Spleen (tissue), 11 donors: Measurements from ENCODE around the gene SORCS2. TPM values are rescaled to one million over a fixed set of nuclear protein-coding genes. Genes with fewer than 3 reads are reported as not detected.
A peak's percentile ranks its signal among the peaks of the same experiment; 100 is the strongest.

Experiments
- DNase-seq: peaks from one replicate; pipeline ENCODE4 v3.0.0-alpha.2; 2020
- H3K27ac ChIP-seq, 8 donors: fragments of 200-600 bp; sonication (generic) in 7 of 8; 1 replicate in 4 of 8; 2 replicates in 4 of 8; pipeline versions ENCODE4 v1.5.0 to v1.8.0; 2016 to 2021; ENCODE audit warnings: inconsistent platforms in 4 of 8, mild to moderate bottlenecking in 4 of 8, moderate library complexity in 1 of 8
- H3K27me3 ChIP-seq, 7 donors: fragments of 200-600 bp; sonication (generic) in 6 of 7; replicated peaks in 1 of 7; 1 replicate in 4 of 7; 2 replicates in 3 of 7; pipeline versions ENCODE4 v1.5.0 to v1.8.0; 2016 to 2021; ENCODE audit warnings: inconsistent platforms in 3 of 7, mild to moderate bottlenecking in 1 of 7
- H3K36me3 ChIP-seq, 6 donors: fragments of 200-600 bp; sonication (generic) in 5 of 6; 1 replicate in 4 of 6; 2 replicates in 2 of 6; pipeline versions ENCODE4 v1.5.0 to v1.8.0; 2016 to 2021; ENCODE audit warnings: inconsistent platforms in 2 of 6
- H3K4me1 ChIP-seq, 6 donors: fragments of 200-600 bp; sonication (generic) in 5 of 6; 1 replicate in 3 of 6; 2 replicates in 3 of 6; pipeline versions ENCODE4 v1.5.0 to v1.8.0; 2016 to 2021; ENCODE audit warnings: inconsistent platforms in 3 of 6
- H3K4me3 ChIP-seq, 8 donors: fragments of 200-600 bp; sonication (generic) in 7 of 8; 1 replicate in 4 of 8; 2 replicates in 4 of 8; pipeline versions ENCODE4 v1.5.0 to v1.8.0; 2016 to 2021; ENCODE audit warnings: inconsistent platforms in 4 of 8, mild to moderate bottlenecking in 4 of 8, moderate library complexity in 2 of 8
- H3K9me3 ChIP-seq, 8 donors: fragments of 200-600 bp; sonication (generic) in 7 of 8; 1 replicate in 4 of 8; 2 replicates in 4 of 8; pipeline versions ENCODE4 v1.5.0 to v1.8.0; 2016 to 2021; ENCODE audit warnings: inconsistent platforms in 4 of 8
- CTCF ChIP-seq, 11 experiments: fragments of 200-600 bp in 7 of 11; fragments of 450-650 bp in 4 of 11; sonication (generic) in 4 of 11; IDR thresholded peaks in 8 of 11; conservative IDR thresholded peaks in 3 of 11; 1 replicate in 7 of 11; 2 replicates in 4 of 11; pipeline versions ENCODE4 v1.4.0 to v1.8.0; 2016 to 2021; ENCODE audit warnings: antibody characterized with exemption in 11 of 11, inconsistent platforms in 4 of 11, mild to moderate bottlenecking in 1 of 11
- POLR2A ChIP-seq, 3 donors: fragments of 450-650 bp; IDR thresholded peaks; one replicate each; pipeline ENCODE4 v1.5.1; 2017; ENCODE audit warnings: antibody characterized with exemption in 3 of 3, mild to moderate bottlenecking in 1 of 3
- POLR2AphosphoS5 ChIP-seq, 3 donors: sonication (generic); formaldehyde crosslinking; IDR thresholded peaks; one replicate each; pipeline ENCODE4 v1.5.1; 2017; ENCODE audit warnings: antibody characterized with exemption in 3 of 3
- WGBS, 5 donors: extraction: QIAGEN DNeasy Blood & Tissue Kit in 3 of 5; methylation state at CpG; one replicate each; pipeline versions ENCODE4 v1.1.5 to v1.1.7; 2013 to 2018; 5-methylcytosine and 5-hydroxymethylcytosine counted together
- intact Hi-C: fragments of 100-400 bp; cut with DNase I; formaldehyde crosslinking; loops from one replicate; pipeline ENCODE4 v1.15.0; 2023; ENCODE audit warnings: low total_unique reads
- polyA plus RNA-seq, 3 donors: library from polyadenylated mRNA; stranded (reverse); fragments of 200-250 nt; gene quantifications; one replicate each; pipeline ENCODE4 v1.2.1, GENCODE V29; 2013
- total RNA-seq, 7 donors: library from RNA; depleted of rRNA in 3 of 7; stranded (reverse); fragments of >200 nt in 3 of 7; fragmentation: NEBNext Ultra II Directional in 4 of 7; extraction: Animal tissue kit (Norgen Biotek cat#: 25700) in 4 of 7; gene quantifications; one replicate each; pipeline versions ENCODE4 v1.1.0 to v1.2.1, GENCODE V29; 2016 to 2021
- donor health status: healthy with polysubstance abuse.
- donor health status: DM: no; HTN: no; CAD: no; lungs with moderate emphysema.
- donor health status: DM: no; HTN: no; CAD: no.
- donor health status: Bipolar disorder and iron deficiency.
- donor health status: healthy.
- donor health status: DM: no; HTN: no; CAD: no.
- donor health status: DM: yes; HTN: yes; CAD: no.

SORCS2 gene
- total and polyA plus RNA-seq, 10 donors = 0.33 to 1.6 (median 0.60) TPM

GRCh38 chr4:7641712-7642111, 449.4 kb downstream of the SORCS2 start:
- intact Hi-C loops = no loop called here
- no peak overlapping the region for H3K27ac ChIP-seq
- TF ChIP-seq POLR2AphosphoS5 (IDR thresholded peaks at IDR 0.05) = no peak
- no peak for TF ChIP-seq POLR2A (IDR thresholded peaks at IDR 0.05)
- no peak for TF ChIP-seq CTCF (IDR thresholded peaks at IDR 0.05 in 8 of 11, conservative IDR thresholded peaks at IDR 0.05 in 3 of 11)

GRCh38 chr4:7642741-7643458, 450.6 kb downstream of the SORCS2 start:
- H3K9me3 ChIP-seq = peaks cover 0 to 13% (median 9%) of the 10 kb centered on the region in 8 donors
- H3K27ac ChIP-seq = no peak overlapping the region
- H3K27me3 ChIP-seq = no peaks in the 10 kb centered on the region
- H3K4me1 ChIP-seq = peaks cover 0 to 41% (median 10%) of the 10 kb centered on the region in 6 donors
- intact Hi-C loops = no loop called here
- no peak for DNase-seq
- 52 to 65% (median 57%) methylated on average over 9 of the region's 9 CpGs for whole genome bisulfite sequencing, 5 donors
- no peak overlapping the region for H3K4me3 ChIP-seq
- TF ChIP-seq POLR2A (IDR thresholded peaks at IDR 0.05) (no peak), POLR2AphosphoS5 (IDR thresholded peaks at IDR 0.05) (no peak), CTCF (IDR thresholded peaks at IDR 0.05 in 8 of 11, conservative IDR thresholded peaks at IDR 0.05 in 3 of 11) (no peak)
- no peaks in the 10 kb centered on the region for H3K36me3 ChIP-seq

More at GRCh38 chr4:7641712-7642111, 449.4 kb downstream of the SORCS2 start:
- Histone ChIP-seq H3K27me3 (no peaks in the 10 kb centered on the region), H3K4me3 (no peak overlapping the region), H3K36me3 (no peaks in the 10 kb centered on the region), H3K9me3 (peaks cover 0 to 13% (median 9%) of the 10 kb centered on the region in 8 donors), H3K4me1 (peaks cover 0 to 29% (median 1%) of the 10 kb centered on the region in 6 donors)
- no peak for DNase-seq

GRCh38 chr4:7645158-7645557, 452.8 kb downstream of the SORCS2 start:
- Histone ChIP-seq H3K27me3 (peaks cover 0 to 1% (median 0%) of the 10 kb centered on the region in 7 donors), H3K4me1 (peaks cover 7 to 48% (median 31%) of the 10 kb centered on the region in 6 donors), H3K4me3 (no peak overlapping the region), H3K9me3 (peaks cover 0 to 13% (median 9%) of the 10 kb centered on the region in 8 donors), H3K27ac (peak overlapping the region in 1 of 8 donors; percentile 75), H3K36me3 (no peaks in the 10 kb centered on the region)
- TF ChIP-seq CTCF (IDR thresholded peaks at IDR 0.05 in 8 of 11, conservative IDR thresholded peaks at IDR 0.05 in 3 of 11) = no peak
- no peak for TF ChIP-seq POLR2AphosphoS5 (IDR thresholded peaks at IDR 0.05)
- no peak for DNase-seq
- WGBS, 5 donors = 92 to 100% (median 95%) methylated on average over 1 of the region's 1 CpG
- intact Hi-C loops = no loop called here

GRCh38 chr4:7645956-7646355, 453.6 kb downstream of the SORCS2 start:
- no peak for DNase-seq
- Histone ChIP-seq H3K4me3 (peak overlapping the region in 1 of 8 donors; percentile 5), H3K27me3 (peaks cover 0 to 8% (median 0%) of the 10 kb centered on the region in 7 donors), H3K4me1 (peaks cover 9 to 56% (median 36%) of the 10 kb centered on the region in 6 donors), H3K36me3 (no peaks in the 10 kb centered on the region), H3K9me3 (peaks cover 0 to 13% (median 9%) of the 10 kb centered on the region in 8 donors), H3K27ac (peak overlapping the region in 3 of 8 donors; percentile 70 to 86 (median 75))
- 88 to 95% (median 93%) methylated on average over 22 to 23 of the region's 23 CpGs for WGBS, 5 donors
- no peak for TF ChIP-seq POLR2A (IDR thresholded peaks at IDR 0.05)
- intact Hi-C loops = no loop called here
